Activated naive CD8-positive, alpha-beta T cell treated with anti-CD3 and anti-CD28 coated beads, Interleukin-2, amount 10 ng/mL, durations not matched to agents 7 days and 5 days (primary cell): ENCODE results near the gene CEP350. TPM values are rescaled to one million over a fixed set of nuclear protein-coding genes. Genes with fewer than 3 reads are reported as not detected.

ENCODE experiments used
- ATAC-seq: fragments of 150-1000 bp; cut with Tn5 transposase; one replicate; pipeline ENCODE4 v1.10.0; 2021; ENCODE audit warnings: low read depth, moderate library complexity
- POLR2A ChIA-PET: fragments of 350-600 bp; sonication (Branson Sonifier 250); formaldehyde crosslinking; loops from one replicate; lab custom pipeline; 2021; ENCODE audit warnings: antibody characterized with exemption; lab: Charles Lee
- DNase-seq: peaks from one replicate; pipeline ENCODE4 v3.0.0; 2021
- H3K27ac Mint-ChIP-seq: one replicate; pipeline ENCODE4 v1.8.0; 2022; ENCODE audit warnings: mild to moderate bottlenecking, mixed read lengths
- H3K27me3 Mint-ChIP-seq: one replicate; pipeline ENCODE4 v1.8.0; 2022; ENCODE audit warnings: mild to moderate bottlenecking, moderate library complexity, mixed read lengths
- H3K36me3 Mint-ChIP-seq: one replicate; pipeline ENCODE4 v1.8.0; 2021; ENCODE audit warnings: mild to moderate bottlenecking, mixed read lengths
- H3K4me1 Mint-ChIP-seq: one replicate; pipeline ENCODE4 v1.8.0; 2021; ENCODE audit warnings: mixed read lengths
- H3K4me3 Mint-ChIP-seq: one replicate; pipeline ENCODE4 v1.8.0; 2022; ENCODE audit warnings: mild to moderate bottlenecking, moderate library complexity, mixed read lengths
- H3K9me3 Mint-ChIP-seq: one replicate; pipeline ENCODE4 v1.8.0; 2021; ENCODE audit warnings: mixed read lengths
- total RNA-seq, 2 experiments: library from RNA; stranded (reverse); gene quantifications; one replicate each; pipeline ENCODE4 v1.2.3, GENCODE V29; 2021

CEP350 gene
- 10 to 100 TPM; 63.4 to 73.6 TPM for total RNA-seq

- H3K36me3 Mint-ChIP-seq: peaks cover 10% of the 10 kb centered on the region
- ATAC-seq (peak; percentile 91), DNase-seq (peak; percentile 96)
- peaks cover 33% of the 10 kb centered on the region for H3K4me1 Mint-ChIP-seq
- H3K9me3 Mint-ChIP-seq: no peaks in the 10 kb centered on the region
- POLR2A ChIA-PET: interaction anchor here (0.7 to 4.9 kb wide), 8 partner anchors 25 to 200 kb away, joined by 3 to 86 read pairs (median 4); partner anchors contain the start of genes QSOX1, TOR1AIP1 and TOR1AIP2
- H3K4me3 Mint-ChIP-seq: peak within 1 kb of the TSS; percentile 86
- no peaks in the 10 kb centered on the region for H3K27me3 Mint-ChIP-seq
- peak within 1 kb of the TSS; percentile 98 for H3K27ac Mint-ChIP-seq
These were observed at the start of gene CEP350 for GRCh38 chr1:179954493-179955286. CEP350 (plus strand) TSS chr1:179954810; CDS start chr1:179986182, 31,372 bp downstream.

GRCh38 chr1:179910934-179911333 is 43.7 kb upstream of the CEP350 start:
- no peak for ATAC-seq
- POLR2A ChIA-PET: interaction anchor here (0.7 kb wide), 1 partner anchor 43 kb away, joined by 3 read pairs; no protein-coding TSS in a partner anchor
- Mint-ChIP-seq H3K27ac (no peak overlapping the region), H3K27me3 (no peaks in the 10 kb centered on the region), H3K36me3 (peaks cover 31% of the 10 kb centered on the region), H3K4me1 (peaks cover 3% of the 10 kb centered on the region), H3K9me3 (no peaks in the 10 kb centered on the region), H3K4me3 (no peak overlapping the region)
- no peak for DNase-seq

GRCh38 chr1:179911812-179912211 is 42.8 kb upstream of the CEP350 start:
- no peak for DNase-seq
- peaks cover 3% of the 10 kb centered on the region for H3K4me1 Mint-ChIP-seq
- H3K4me3 Mint-ChIP-seq: no peak overlapping the region
- POLR2A ChIA-PET: interaction anchor here (0.5 to 0.7 kb wide), 2 partner anchors 42 to 104 kb away, joined by 3 read pairs; no protein-coding TSS in a partner anchor
- no peak overlapping the region for H3K27ac Mint-ChIP-seq
- H3K27me3 Mint-ChIP-seq: no peaks in the 10 kb centered on the region
- H3K9me3 Mint-ChIP-seq: no peaks in the 10 kb centered on the region
- peaks cover 32% of the 10 kb centered on the region for H3K36me3 Mint-ChIP-seq
- ATAC-seq: no peak

- Mint-ChIP-seq H3K36me3 (peaks cover 39% of the 10 kb centered on the region), H3K27ac (no peak overlapping the region), H3K4me1 (peaks cover 3% of the 10 kb centered on the region), H3K27me3 (no peaks in the 10 kb centered on the region), H3K4me3 (no peak overlapping the region), H3K9me3 (no peaks in the 10 kb centered on the region)
- POLR2A ChIA-PET: interaction anchor here (0.5 to 1.4 kb wide), 2 partner anchors 9 to 36 kb away, joined by 3 to 4 read pairs; partner anchors contain the start of gene CEP350
- DNase-seq (no peak), ATAC-seq (no peak)
These were observed 36.8 kb upstream of the CEP350 start for GRCh38 chr1:179917601-179918429.

GRCh38 chr1:179921472-179921871 is 33.1 kb upstream of the CEP350 start:
- H3K27ac Mint-ChIP-seq: no peak overlapping the region
- peaks cover 26% of the 10 kb centered on the region for H3K36me3 Mint-ChIP-seq
- POLR2A ChIA-PET: no interaction called here
- no peak overlapping the region for H3K4me3 Mint-ChIP-seq
- H3K4me1 Mint-ChIP-seq: peaks cover 3% of the 10 kb centered on the region
- DNase-seq (no peak), ATAC-seq (no peak)
- no peaks in the 10 kb centered on the region for H3K27me3 Mint-ChIP-seq
- H3K9me3 Mint-ChIP-seq: no peaks in the 10 kb centered on the region

GRCh38 chr1:179921981-179922872 is 32.4 kb upstream of the CEP350 start:
- no peak overlapping the region for H3K27ac Mint-ChIP-seq
- no peaks in the 10 kb centered on the region for H3K9me3 Mint-ChIP-seq
- DNase-seq (no peak), ATAC-seq (no peak)
- H3K36me3 Mint-ChIP-seq: peaks cover 24% of the 10 kb centered on the region
- H3K4me1 Mint-ChIP-seq: peaks cover 3% of the 10 kb centered on the region
- H3K4me3 Mint-ChIP-seq: no peak overlapping the region
- POLR2A ChIA-PET: no interaction called here
- H3K27me3 Mint-ChIP-seq: no peaks in the 10 kb centered on the region

- H3K27ac Mint-ChIP-seq: no peak overlapping the region
- DNase-seq (no peak), ATAC-seq (no peak)
- H3K27me3 Mint-ChIP-seq: no peaks in the 10 kb centered on the region
- no peak overlapping the region for H3K4me3 Mint-ChIP-seq
- H3K4me1 Mint-ChIP-seq: peaks cover 3% of the 10 kb centered on the region
- H3K9me3 Mint-ChIP-seq: no peaks in the 10 kb centered on the region
- POLR2A ChIA-PET: no interaction called here
- peaks cover 19% of the 10 kb centered on the region for H3K36me3 Mint-ChIP-seq
These were observed 31.6 kb upstream of the CEP350 start for GRCh38 chr1:179923029-179923428.

GRCh38 chr1:179924268-179924667 is 30.3 kb upstream of the CEP350 start:
- Mint-ChIP-seq H3K36me3 (peaks cover 11% of the 10 kb centered on the region), H3K27me3 (no peaks in the 10 kb centered on the region), H3K4me3 (no peak overlapping the region), H3K27ac (no peak overlapping the region), H3K4me1 (no peaks in the 10 kb centered on the region), H3K9me3 (no peaks in the 10 kb centered on the region)
- DNase-seq (no peak), ATAC-seq (no peak)
- POLR2A ChIA-PET: no interaction called here

GRCh38 chr1:179925302-179925701 is 29.3 kb upstream of the CEP350 start:
- no peak for ATAC-seq
- Mint-ChIP-seq H3K27ac (no peak overlapping the region), H3K36me3 (peaks cover 7% of the 10 kb centered on the region), H3K4me3 (no peak overlapping the region), H3K4me1 (no peaks in the 10 kb centered on the region), H3K9me3 (no peaks in the 10 kb centered on the region), H3K27me3 (peaks cover 3% of the 10 kb centered on the region)
- no peak for DNase-seq
- POLR2A ChIA-PET: no interaction called here

- H3K27ac Mint-ChIP-seq: no peak overlapping the region
- ATAC-seq: no peak
- no peaks in the 10 kb centered on the region for H3K4me1 Mint-ChIP-seq
- no peaks in the 10 kb centered on the region for H3K9me3 Mint-ChIP-seq
- no peak overlapping the region for H3K4me3 Mint-ChIP-seq
- peaks cover 6% of the 10 kb centered on the region for H3K36me3 Mint-ChIP-seq
- peaks cover 9% of the 10 kb centered on the region for H3K27me3 Mint-ChIP-seq
- POLR2A ChIA-PET: no interaction called here
- no peak for DNase-seq
These were observed 28.4 kb upstream of the CEP350 start for GRCh38 chr1:179925922-179926849.

GRCh38 chr1:179926850-179927205 is 27.8 kb upstream of the CEP350 start:
- DNase-seq: no peak
- no peak overlapping the region for H3K27ac Mint-ChIP-seq
- peaks cover 13% of the 10 kb centered on the region for H3K27me3 Mint-ChIP-seq
- POLR2A ChIA-PET: interaction anchor here (0.7 kb wide), 1 partner anchor 8 kb away, joined by 3 read pairs; no protein-coding TSS in a partner anchor
- ATAC-seq: no peak
- no peak overlapping the region for H3K4me3 Mint-ChIP-seq
- no peaks in the 10 kb centered on the region for H3K9me3 Mint-ChIP-seq
- no peaks in the 10 kb centered on the region for H3K4me1 Mint-ChIP-seq
- peaks cover 3% of the 10 kb centered on the region for H3K36me3 Mint-ChIP-seq
